ENCODE data around the gene MMAB. TPM values are rescaled to one million over a fixed set of nuclear protein-coding genes. Genes with fewer than 3 reads are reported as not detected.

Gene MMAB
- total and polyA plus RNA-seq, 2 experiments from 2014 or later = 6.7 to 26.8 TPM

- TF ChIP-seq EZH2phosphoT487 (IDR thresholded peaks at IDR 0.05; ENCODE audit: insufficient read depth, low read depth) (no peak), EZH2 (IDR thresholded peaks at IDR 0.05; ENCODE audit: insufficient read depth, poor library complexity, severe bottlenecking) (no peak)
- WGBS, 2 experiments (ENCODE audit: low coverage in 1 of 2, low lambda C conversion rate in 2 of 2, missing lambda C conversion rate in 2 of 2) = 31 to 32% methylated on average over 15 of the region's 15 CpGs
- no peaks in the 10 kb centered on the region for H3K79me2 ChIP-seq (ENCODE audit: insufficient read depth)
- H3K27me3 ChIP-seq (replicated peaks; ENCODE audit: insufficient read depth) = peaks cover 39% of the 10 kb centered on the region
- no peak overlapping the region for H3K4me2 ChIP-seq (ENCODE audit: unreplicated experiment)
- no peak overlapping the region for H2AFZ ChIP-seq
- no peak overlapping the region for H3K27ac ChIP-seq
- H3K9me3 ChIP-seq (ENCODE audit: low read depth) = no peaks in the 10 kb centered on the region
- H3F3A ChIP-seq (ENCODE audit: insufficient read depth) = 0 out of 2 replicates have a peak, but pooled peaks cover 2% of the 10 kb centered on the region
- no peaks in the 10 kb centered on the region for H3K36me3 ChIP-seq (ENCODE audit: low read depth)
- DNase-seq = no peak
- H3K9ac ChIP-seq = no peak overlapping the region
- peaks cover 13% of the 10 kb centered on the region for H3K4me1 ChIP-seq (ENCODE audit: insufficient read depth)
- H4K20me1 ChIP-seq (ENCODE audit: insufficient read depth) = no peaks in the 10 kb centered on the region
- no peak overlapping the region for H3K4me3 ChIP-seq
- in situ Hi-C loops (cut with MboI) = no loop called here
- no peaks in the 10 kb centered on the region for H3K9me2 ChIP-seq (ENCODE audit: insufficient read depth)
Observed at GRCh38 chr12:109549613-109550270, 23.6 kb downstream of the MMAB start.

DNA sequence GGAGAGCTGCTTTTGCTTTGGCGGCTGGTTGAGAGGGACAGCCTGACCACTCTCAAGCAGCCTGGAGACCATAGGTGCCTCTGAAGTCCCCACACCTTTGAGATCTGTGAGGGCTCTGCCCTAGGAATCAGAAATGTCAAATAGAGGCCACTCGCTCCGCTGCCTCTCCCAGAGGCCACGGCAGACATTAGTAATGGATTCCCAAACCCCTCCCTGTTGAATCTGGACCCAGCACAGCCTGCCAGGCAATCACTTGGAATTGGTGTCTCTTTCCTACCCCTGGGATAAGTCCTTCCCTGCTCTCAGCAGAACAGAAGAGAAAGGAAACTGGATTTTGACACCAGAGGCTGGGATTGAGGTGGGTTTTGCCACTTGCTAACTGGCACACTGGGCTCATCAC lies 25.0 kb downstream of the MMAB start:
- H3K4me2 ChIP-seq (ENCODE audit: unreplicated experiment) = no peak overlapping the region
- peaks cover 12% of the 10 kb centered on the region for H3K4me1 ChIP-seq (ENCODE audit: insufficient read depth)
- no peak for TF ChIP-seq EZH2phosphoT487 (IDR thresholded peaks at IDR 0.05; ENCODE audit: insufficient read depth, low read depth)
- TF ChIP-seq EZH2 (IDR thresholded peaks at IDR 0.05; ENCODE audit: insufficient read depth, poor library complexity, severe bottlenecking) = no peak
- H3K4me3 ChIP-seq = no peak overlapping the region
- H2AFZ ChIP-seq = no peak overlapping the region
- H3K79me2 ChIP-seq (ENCODE audit: insufficient read depth) = no peaks in the 10 kb centered on the region
- H3K27me3 ChIP-seq (replicated peaks; ENCODE audit: insufficient read depth) = peaks cover 24% of the 10 kb centered on the region
- no peaks in the 10 kb centered on the region for H3K9me3 ChIP-seq (ENCODE audit: low read depth)
- in situ Hi-C loops (cut with MboI) = no loop called here
- H3K9me2 ChIP-seq (ENCODE audit: insufficient read depth) = no peaks in the 10 kb centered on the region
- no peak overlapping the region for H3K9ac ChIP-seq
- no peaks in the 10 kb centered on the region for H4K20me1 ChIP-seq (ENCODE audit: insufficient read depth)
- DNase-seq = no peak
- H3K36me3 ChIP-seq (ENCODE audit: low read depth) = no peaks in the 10 kb centered on the region
- 0 out of 2 replicates have a peak, but pooled peaks cover 5% of the 10 kb centered on the region for H3F3A ChIP-seq (ENCODE audit: insufficient read depth)
- 72% methylated on average over 4 of the region's 4 CpGs for WGBS, 2 experiments (ENCODE audit: low coverage in 1 of 2, low lambda C conversion rate in 2 of 2, missing lambda C conversion rate in 2 of 2)
- no peak overlapping the region for H3K27ac ChIP-seq

GRCh38 chr12:109547286-109547685 lies 26.0 kb downstream of the MMAB start:
- Histone ChIP-seq H3K4me3 (no peak overlapping the region), H3K9ac (no peak overlapping the region), H3K9me3 (ENCODE audit: low read depth) (no peaks in the 10 kb centered on the region), H3F3A (ENCODE audit: insufficient read depth) (0 out of 2 replicates have a peak, but pooled peaks cover 5% of the 10 kb centered on the region), H3K36me3 (ENCODE audit: low read depth) (no peaks in the 10 kb centered on the region), H3K27me3 (replicated peaks; ENCODE audit: insufficient read depth) (peaks cover 21% of the 10 kb centered on the region), H2AFZ (no peak overlapping the region), H3K79me2 (ENCODE audit: insufficient read depth) (no peaks in the 10 kb centered on the region), H4K20me1 (ENCODE audit: insufficient read depth) (no peaks in the 10 kb centered on the region), H3K4me1 (ENCODE audit: insufficient read depth) (peaks cover 12% of the 10 kb centered on the region), H3K4me2 (ENCODE audit: unreplicated experiment) (no peak overlapping the region), H3K9me2 (ENCODE audit: insufficient read depth) (no peaks in the 10 kb centered on the region), H3K27ac (no peak overlapping the region)
- in situ Hi-C loops (cut with MboI) = no loop called here
- DNase-seq = no peak
- 93 to 94% methylated on average over 18 of the region's 18 CpGs for WGBS, 2 experiments (ENCODE audit: low coverage in 1 of 2, low lambda C conversion rate in 2 of 2, missing lambda C conversion rate in 2 of 2)
- TF ChIP-seq EZH2phosphoT487 (IDR thresholded peaks at IDR 0.05; ENCODE audit: insufficient read depth, low read depth) = no peak
- no peak for TF ChIP-seq EZH2 (IDR thresholded peaks at IDR 0.05; ENCODE audit: insufficient read depth, poor library complexity, severe bottlenecking)

- Histone ChIP-seq H3K9ac (0 out of 2 replicates have a peak overlapping the region, but pooled peaks have one; percentile 8), H4K20me1 (ENCODE audit: insufficient read depth) (no peaks in the 10 kb centered on the region), H2AFZ (no peak overlapping the region), H3K27me3 (replicated peaks; ENCODE audit: insufficient read depth) (peaks cover 21% of the 10 kb centered on the region), H3K36me3 (ENCODE audit: low read depth) (no peaks in the 10 kb centered on the region), H3K4me2 (ENCODE audit: unreplicated experiment) (no peak overlapping the region), H3K79me2 (ENCODE audit: insufficient read depth) (no peaks in the 10 kb centered on the region), H3K4me3 (no peak overlapping the region), H3K9me3 (ENCODE audit: low read depth) (no peaks in the 10 kb centered on the region), H3K27ac (no peak overlapping the region), H3K9me2 (ENCODE audit: insufficient read depth) (no peaks in the 10 kb centered on the region), H3F3A (ENCODE audit: insufficient read depth) (0 out of 2 replicates have a peak, but pooled peaks cover 5% of the 10 kb centered on the region), H3K4me1 (ENCODE audit: insufficient read depth) (peaks cover 17% of the 10 kb centered on the region)
- TF ChIP-seq EZH2 (IDR thresholded peaks at IDR 0.05; ENCODE audit: insufficient read depth, poor library complexity, severe bottlenecking) (no peak), EZH2phosphoT487 (IDR thresholded peaks at IDR 0.05; ENCODE audit: insufficient read depth, low read depth) (no peak)
- in situ Hi-C loops (cut with MboI) = no loop called here
- no peak for DNase-seq
- WGBS, 2 experiments (ENCODE audit: low coverage in 1 of 2, low lambda C conversion rate in 2 of 2, missing lambda C conversion rate in 2 of 2) = 57 to 60% methylated on average over 5 of the region's 5 CpGs
Observed at GRCh38 chr12:109545826-109546225, 27.5 kb downstream of the MMAB start.

All from GM23248 (cell line).